CD8-positive, alpha-beta memory T cell (primary cell): ENCODE measurements around the gene DSC3. TPM values are rescaled to one million over a fixed set of nuclear protein-coding genes. Genes with fewer than 3 reads are reported as not detected.
A peak's percentile ranks its signal among the peaks of the same experiment; 100 is the strongest.

Experiments
- CTCF ChIA-PET: fragments of 350-600 bp; sonication (Branson Sonifier 250); formaldehyde crosslinking; loops from one replicate; lab custom pipeline; 2021; ENCODE audit warnings: antibody characterized with exemption; lab: Charles Lee
- POLR2A ChIA-PET: fragments of 350-600 bp; sonication (Branson Sonifier 250); formaldehyde crosslinking; loops from one replicate; lab custom pipeline; 2021; ENCODE audit warnings: antibody characterized with exemption; lab: Charles Lee
- DNase-seq, 5 donors: peaks; one replicate each; pipeline versions ENCODE4 v3.0.0 to v3.0.0-alpha.2; 2020 to 2022; ENCODE audit warnings: mixed read lengths in 1 of 5
- H3K27ac ChIP-seq: one replicate; pipeline ENCODE4 v1.7.0; 2013; ENCODE audit warnings: low read depth, mild to moderate bottlenecking, low read length, moderate library complexity
- H3K27me3 ChIP-seq: 2 replicates; pipeline ENCODE4 v1.7.0; 2013; ENCODE audit warnings: low read length, mild to moderate bottlenecking; ENCODE audit not compliant: insufficient read depth, poor library complexity, severe bottlenecking
- H3K36me3 ChIP-seq: 2 replicates; pipeline ENCODE4 v1.7.0; 2013; ENCODE audit warnings: mild to moderate bottlenecking, low read length, moderate library complexity; ENCODE audit not compliant: insufficient read depth
- H3K4me1 ChIP-seq: 2 replicates; pipeline ENCODE4 v1.7.0; 2013; ENCODE audit warnings: mild to moderate bottlenecking, low read length, moderate library complexity; ENCODE audit not compliant: insufficient read depth
- H3K4me3 ChIP-seq: 2 replicates; pipeline ENCODE4 v1.7.0; 2013; ENCODE audit warnings: mild to moderate bottlenecking, low read length
- H3K9me3 ChIP-seq: 2 replicates; pipeline ENCODE4 v1.7.0; 2013; ENCODE audit warnings: mild to moderate bottlenecking, low read length
- H3K27ac Mint-ChIP-seq, 8 donors: one replicate each; pipeline ENCODE4 v1.8.0; 2020 to 2021; ENCODE audit warnings: mixed read lengths in 8 of 8, mild to moderate bottlenecking in 6 of 8, inconsistent platforms in 3 of 8, moderate library complexity in 3 of 8
- H3K27me3 Mint-ChIP-seq, 2 donors: one replicate each; pipeline ENCODE4 v1.8.0; 2020 to 2021; ENCODE audit warnings: mixed read lengths in 2 of 2, mild to moderate bottlenecking in 1 of 2, moderate library complexity in 1 of 2
- H3K36me3 Mint-ChIP-seq, 3 donors: one replicate each; pipeline ENCODE4 v1.8.0; 2020 to 2021; ENCODE audit warnings: mixed read lengths in 3 of 3, inconsistent platforms in 1 of 3, mild to moderate bottlenecking in 1 of 3
- H3K4me1 Mint-ChIP-seq, 3 donors: one replicate each; pipeline ENCODE4 v1.8.0; 2020 to 2021; ENCODE audit warnings: mixed read lengths in 3 of 3, inconsistent platforms in 1 of 3, mild to moderate bottlenecking in 1 of 3
- H3K4me3 Mint-ChIP-seq, 7 donors: one replicate each; pipeline ENCODE4 v1.8.0; 2020 to 2021; ENCODE audit warnings: mixed read lengths in 7 of 7, mild to moderate bottlenecking in 6 of 7, moderate library complexity in 4 of 7, inconsistent platforms in 2 of 7
- H3K9me3 Mint-ChIP-seq, 5 donors: one replicate each; pipeline ENCODE4 v1.8.0; 2020 to 2022; ENCODE audit warnings: mixed read lengths in 5 of 5, mild to moderate bottlenecking in 3 of 5, moderate library complexity in 2 of 5, inconsistent platforms in 1 of 5
- polyA plus RNA-seq: library from polyadenylated mRNA; unstranded; fragments of 300-500 nt; fragmentation: Illumina TruSeq; gene quantifications from one replicate; pipeline ENCODE4 v1.2.3, GENCODE V29; 2021
- total RNA-seq, 2 experiments: library from RNA; stranded (reverse); gene quantifications; one replicate each; pipeline ENCODE4 v1.2.3, GENCODE V29; 2021

Gene DSC3
- total and polyA plus RNA-seq, 3 experiments from 2014 or later: not detected

DNA sequence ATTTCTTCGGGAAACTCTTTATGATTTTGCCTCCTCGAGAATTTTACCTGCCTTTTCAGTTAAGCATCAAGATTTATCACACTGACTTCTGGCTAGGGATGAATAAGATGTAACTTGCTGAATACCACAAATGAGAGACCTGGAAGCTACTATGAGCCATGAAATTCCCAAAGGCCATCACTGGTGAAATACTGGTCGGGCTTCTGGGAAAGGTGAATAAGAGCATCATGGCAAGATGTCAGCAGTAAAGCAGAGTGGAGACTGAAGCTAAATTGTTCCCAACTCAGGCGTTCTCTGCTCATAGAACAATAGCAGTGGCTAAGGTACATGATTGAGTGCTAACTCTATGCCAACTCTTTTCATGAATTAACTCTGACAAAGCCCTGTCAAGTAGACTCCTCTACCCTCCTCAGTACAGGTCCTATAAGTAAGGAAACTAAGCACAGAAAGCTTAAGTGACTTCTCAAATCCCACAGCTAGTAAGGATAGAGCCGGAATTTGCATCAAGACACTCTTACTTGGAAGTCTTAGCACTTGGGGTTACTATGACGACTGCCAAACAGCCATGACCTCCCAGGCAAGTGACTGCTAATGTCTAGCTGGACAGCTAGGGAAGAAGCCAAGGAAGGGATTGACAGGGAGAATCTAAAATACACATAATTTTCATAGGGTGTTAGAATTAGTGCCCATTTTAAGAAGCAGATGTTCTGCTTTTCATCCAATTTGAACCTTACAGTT is 22.7 kb upstream of the DSC3 start:
- no peaks in the 10 kb centered on the region for H3K27me3 Mint-ChIP-seq
- Histone ChIP-seq H3K9me3 (no peaks in the 10 kb centered on the region), H3K27ac (no peak overlapping the region), H3K27me3 (no peaks in the 10 kb centered on the region), H3K4me1 (no peaks in the 10 kb centered on the region), H3K36me3 (no peaks in the 10 kb centered on the region), H3K4me3 (no peak overlapping the region)
- ChIA-PET CTCF (no interaction called here), POLR2A (no interaction called here)
- H3K4me3 Mint-ChIP-seq: no peak overlapping the region
- H3K9me3 Mint-ChIP-seq: peaks cover 4 to 17% (median 8%) of the 10 kb centered on the region in 5 donors
- no peak overlapping the region for H3K27ac Mint-ChIP-seq
- no peaks in the 10 kb centered on the region for H3K4me1 Mint-ChIP-seq
- H3K36me3 Mint-ChIP-seq: no peaks in the 10 kb centered on the region
- no peak for DNase-seq

DNA sequence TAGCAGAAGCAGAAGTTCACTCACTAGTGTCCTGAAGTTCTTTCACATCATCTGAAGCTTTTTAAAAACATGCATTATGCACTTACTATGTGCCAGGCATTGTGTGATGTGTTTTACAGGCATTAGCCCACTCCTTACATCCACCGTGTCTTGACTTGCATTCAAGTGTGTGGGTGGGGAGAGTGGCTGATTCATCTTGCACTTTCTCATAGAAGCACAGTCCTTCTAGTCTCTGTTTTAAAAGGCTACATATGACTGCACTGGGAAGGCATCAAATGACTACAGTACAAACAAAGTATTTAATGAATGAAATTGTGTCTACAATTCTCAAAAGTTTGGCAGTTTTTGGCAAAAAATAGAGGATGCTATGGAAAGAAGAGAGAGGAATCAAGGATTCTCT is 21.6 kb upstream of the DSC3 start:
- Mint-ChIP-seq H3K4me3 (no peak overlapping the region), H3K36me3 (no peaks in the 10 kb centered on the region), H3K27me3 (no peaks in the 10 kb centered on the region), H3K4me1 (no peaks in the 10 kb centered on the region), H3K27ac (no peak overlapping the region), H3K9me3 (peaks cover 5 to 16% (median 8%) of the 10 kb centered on the region in 5 donors)
- H3K4me1 ChIP-seq: no peaks in the 10 kb centered on the region
- H3K27ac ChIP-seq: no peak overlapping the region
- H3K4me3 ChIP-seq: no peak overlapping the region
- no peaks in the 10 kb centered on the region for H3K36me3 ChIP-seq
- no peaks in the 10 kb centered on the region for H3K27me3 ChIP-seq
- CTCF ChIA-PET: no interaction called here
- POLR2A ChIA-PET: no interaction called here
- DNase-seq: no peak
- H3K9me3 ChIP-seq: no peaks in the 10 kb centered on the region

DNA sequence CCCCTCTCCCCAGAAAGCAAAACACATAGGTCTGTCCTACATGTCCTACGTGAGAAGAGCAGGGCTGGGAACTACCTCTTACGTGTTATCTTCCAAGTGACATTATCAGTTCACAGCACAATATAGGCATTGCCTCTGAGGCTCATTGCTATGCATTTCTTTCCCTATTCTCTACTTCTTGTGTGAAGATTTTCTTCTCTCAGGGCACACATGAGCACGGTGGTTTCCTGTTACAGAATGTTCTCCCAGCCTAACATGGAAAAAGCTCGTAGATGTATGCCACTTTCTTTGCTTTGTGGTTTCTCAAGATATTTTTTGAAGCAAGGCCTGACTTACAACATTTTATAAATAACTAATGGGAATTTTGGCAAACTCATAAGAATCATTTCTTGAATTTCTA is 19.4 kb upstream of the DSC3 start:
- ChIA-PET CTCF (no interaction called here), POLR2A (no interaction called here)
- no peaks in the 10 kb centered on the region for H3K36me3 Mint-ChIP-seq
- H3K27me3 Mint-ChIP-seq: no peaks in the 10 kb centered on the region
- Histone ChIP-seq H3K9me3 (no peaks in the 10 kb centered on the region), H3K27ac (no peak overlapping the region), H3K4me1 (no peaks in the 10 kb centered on the region), H3K36me3 (no peaks in the 10 kb centered on the region), H3K4me3 (no peak overlapping the region), H3K27me3 (no peaks in the 10 kb centered on the region)
- H3K9me3 Mint-ChIP-seq: peaks cover 5 to 14% (median 8%) of the 10 kb centered on the region in 5 donors
- no peak overlapping the region for H3K4me3 Mint-ChIP-seq
- no peak overlapping the region for H3K27ac Mint-ChIP-seq
- no peak for DNase-seq
- no peaks in the 10 kb centered on the region for H3K4me1 Mint-ChIP-seq

DNA sequence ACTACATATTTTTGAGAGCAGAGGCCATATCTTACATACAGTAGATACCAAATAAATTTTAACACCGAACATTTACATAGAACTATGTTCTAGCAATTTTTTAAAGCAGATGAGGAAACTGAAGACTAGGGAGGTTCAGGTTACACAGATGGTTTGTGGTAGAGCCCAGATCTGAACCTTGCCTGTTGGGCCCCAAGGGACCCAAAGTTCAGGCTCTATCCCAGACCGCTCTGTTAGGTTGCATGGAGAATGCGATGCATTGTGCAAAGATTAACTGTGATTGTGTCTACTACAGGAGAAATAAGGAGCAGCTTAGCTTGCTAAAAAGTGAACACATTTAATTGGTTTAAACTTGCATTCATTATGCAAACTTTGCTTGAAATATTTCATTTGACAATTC is 16.4 kb upstream of the DSC3 start:
- peaks cover 2 to 11% (median 8%) of the 10 kb centered on the region in 5 donors for H3K9me3 Mint-ChIP-seq
- no peak overlapping the region for H3K27ac Mint-ChIP-seq
- Histone ChIP-seq H3K9me3 (no peaks in the 10 kb centered on the region), H3K27me3 (no peaks in the 10 kb centered on the region), H3K36me3 (no peaks in the 10 kb centered on the region), H3K27ac (no peak overlapping the region), H3K4me1 (no peaks in the 10 kb centered on the region), H3K4me3 (no peak overlapping the region)
- H3K36me3 Mint-ChIP-seq: no peaks in the 10 kb centered on the region
- H3K4me3 Mint-ChIP-seq: no peak overlapping the region
- no peak for DNase-seq
- H3K27me3 Mint-ChIP-seq: no peaks in the 10 kb centered on the region
- H3K4me1 Mint-ChIP-seq: no peaks in the 10 kb centered on the region
- CTCF ChIA-PET: no interaction called here
- POLR2A ChIA-PET: no interaction called here

DNA sequence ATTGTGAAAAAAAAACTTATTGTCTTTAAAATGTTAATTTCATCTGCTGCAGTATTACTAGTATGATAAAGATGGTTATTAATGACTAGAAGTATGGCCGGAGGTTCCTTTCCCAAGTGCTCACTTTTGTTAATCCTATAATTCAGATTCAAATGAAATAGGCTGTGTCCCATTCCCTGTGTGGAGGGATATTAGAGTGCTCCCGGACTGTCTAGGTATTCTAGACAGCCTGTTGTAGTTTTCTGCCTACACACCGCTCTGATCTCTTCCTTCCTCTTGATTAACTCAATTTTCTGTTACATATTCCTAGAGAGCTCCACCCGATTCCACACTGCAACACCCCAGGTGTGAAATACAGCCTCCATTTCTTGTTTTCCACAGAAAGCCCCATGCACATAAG is 15.4 kb upstream of the DSC3 start:
- H3K4me3 Mint-ChIP-seq: no peak overlapping the region
- Histone ChIP-seq H3K27ac (no peak overlapping the region), H3K9me3 (no peaks in the 10 kb centered on the region), H3K4me1 (no peaks in the 10 kb centered on the region), H3K4me3 (no peak overlapping the region), H3K36me3 (no peaks in the 10 kb centered on the region), H3K27me3 (no peaks in the 10 kb centered on the region)
- H3K27ac Mint-ChIP-seq: peak overlapping the region in 1 of 8 donors; percentile 30
- CTCF ChIA-PET: no interaction called here
- DNase-seq: no peak
- POLR2A ChIA-PET: no interaction called here
- H3K4me1 Mint-ChIP-seq: no peaks in the 10 kb centered on the region
- H3K9me3 Mint-ChIP-seq: peaks cover 0 to 12% (median 9%) of the 10 kb centered on the region in 5 donors
- no peaks in the 10 kb centered on the region for H3K36me3 Mint-ChIP-seq
- no peaks in the 10 kb centered on the region for H3K27me3 Mint-ChIP-seq

DNA sequence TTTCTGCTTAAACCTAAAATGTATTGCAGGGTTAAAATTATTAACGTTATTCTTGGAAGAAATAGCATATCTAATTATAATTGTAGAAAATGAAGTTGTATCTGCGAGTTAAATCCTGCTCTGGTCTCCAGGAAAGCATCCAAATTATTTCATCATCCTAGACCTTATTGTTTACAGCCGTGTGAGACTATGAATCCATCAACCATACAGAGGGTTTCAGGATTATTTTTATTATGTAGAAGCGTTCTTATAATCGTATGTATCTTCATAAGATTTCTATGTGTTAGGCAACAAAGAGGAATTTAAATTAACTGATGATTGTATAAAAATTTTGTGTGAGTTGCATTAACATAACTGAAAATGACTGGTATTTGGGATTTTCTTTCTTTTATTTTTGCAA is 14.5 kb upstream of the DSC3 start:
- Histone ChIP-seq H3K4me3 (no peak overlapping the region), H3K9me3 (no peaks in the 10 kb centered on the region), H3K4me1 (no peaks in the 10 kb centered on the region), H3K27ac (no peak overlapping the region), H3K36me3 (no peaks in the 10 kb centered on the region), H3K27me3 (no peaks in the 10 kb centered on the region)
- POLR2A ChIA-PET: no interaction called here
- no peak overlapping the region for H3K27ac Mint-ChIP-seq
- no peaks in the 10 kb centered on the region for H3K27me3 Mint-ChIP-seq
- peaks cover 1 to 17% (median 13%) of the 10 kb centered on the region in 5 donors for H3K9me3 Mint-ChIP-seq
- no peak for DNase-seq
- H3K4me3 Mint-ChIP-seq: no peak overlapping the region
- CTCF ChIA-PET: no interaction called here
- no peaks in the 10 kb centered on the region for H3K4me1 Mint-ChIP-seq
- H3K36me3 Mint-ChIP-seq: no peaks in the 10 kb centered on the region

DNA sequence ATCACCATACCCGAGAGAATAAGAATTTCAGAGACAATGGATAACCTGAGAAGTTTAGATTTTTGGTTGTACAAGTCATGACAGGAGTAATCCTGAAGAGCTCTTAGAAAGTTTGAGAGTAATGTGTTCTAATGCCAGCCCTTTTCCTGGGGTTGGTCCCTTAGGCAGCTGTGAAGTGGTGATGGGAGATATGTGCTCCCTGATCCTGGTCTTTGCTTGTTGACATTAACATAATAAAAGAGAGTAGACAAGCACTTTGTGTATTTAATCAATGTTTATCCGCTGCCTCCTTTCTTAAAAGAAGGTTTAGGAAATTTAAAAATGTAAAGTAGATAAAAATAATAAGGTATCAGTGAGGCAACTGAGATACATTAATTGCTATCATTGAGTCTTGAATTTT is 13.8 kb upstream of the DSC3 start:
- Mint-ChIP-seq H3K27ac (no peak overlapping the region), H3K4me1 (no peaks in the 10 kb centered on the region), H3K9me3 (peaks cover 3 to 19% (median 17%) of the 10 kb centered on the region in 5 donors), H3K36me3 (no peaks in the 10 kb centered on the region), H3K27me3 (no peaks in the 10 kb centered on the region), H3K4me3 (no peak overlapping the region)
- Histone ChIP-seq H3K4me3 (no peak overlapping the region), H3K4me1 (no peaks in the 10 kb centered on the region), H3K27me3 (no peaks in the 10 kb centered on the region), H3K27ac (no peak overlapping the region), H3K36me3 (no peaks in the 10 kb centered on the region), H3K9me3 (no peaks in the 10 kb centered on the region)
- no peak for DNase-seq
- ChIA-PET CTCF (no interaction called here), POLR2A (no interaction called here)

DNA sequence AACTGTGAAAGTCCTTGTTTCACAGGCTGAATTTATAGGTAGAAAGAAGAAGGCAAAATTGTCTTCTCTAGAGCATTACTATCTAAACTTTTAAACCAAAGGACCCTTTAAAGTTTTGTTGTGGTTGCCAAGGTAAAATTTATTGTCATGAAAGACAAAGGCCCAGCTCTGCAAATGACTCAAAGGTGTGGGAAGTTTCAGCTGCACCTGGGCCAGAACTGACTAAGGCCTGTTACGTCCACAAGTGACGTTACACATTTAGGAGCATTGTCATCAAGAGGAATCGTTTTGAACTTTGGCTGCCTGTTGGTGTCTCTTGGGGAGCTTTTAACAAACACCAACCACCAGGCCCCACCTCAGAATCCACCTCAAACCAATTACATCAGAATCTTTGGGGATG is 8.1 kb upstream of the DSC3 start:
- no peak overlapping the region for H3K4me3 Mint-ChIP-seq
- no peak for DNase-seq
- Histone ChIP-seq H3K27me3 (no peaks in the 10 kb centered on the region), H3K9me3 (no peaks in the 10 kb centered on the region), H3K27ac (no peak overlapping the region), H3K36me3 (no peaks in the 10 kb centered on the region), H3K4me1 (no peaks in the 10 kb centered on the region), H3K4me3 (no peak overlapping the region)
- H3K9me3 Mint-ChIP-seq: peaks cover 9 to 26% (median 23%) of the 10 kb centered on the region in 5 donors
- H3K27ac Mint-ChIP-seq: no peak overlapping the region
- CTCF ChIA-PET: no interaction called here
- no peaks in the 10 kb centered on the region for H3K4me1 Mint-ChIP-seq
- POLR2A ChIA-PET: no interaction called here
- peaks cover 0 to 1% of the 10 kb centered on the region in 2 donors for H3K27me3 Mint-ChIP-seq
- H3K36me3 Mint-ChIP-seq: no peaks in the 10 kb centered on the region
